HG02973 (cell line): ENCODE data around the gene UNC93B1.

ENCODE experiments used
- ATAC-seq: cut with Tn5 transposase; IDR thresholded peaks from one replicate; pipeline ENCODE4 v1.9.1; 2021; ENCODE audit warnings: moderate library complexity; ENCODE audit not compliant: unreplicated experiment

UNC93B1 gene

DNA sequence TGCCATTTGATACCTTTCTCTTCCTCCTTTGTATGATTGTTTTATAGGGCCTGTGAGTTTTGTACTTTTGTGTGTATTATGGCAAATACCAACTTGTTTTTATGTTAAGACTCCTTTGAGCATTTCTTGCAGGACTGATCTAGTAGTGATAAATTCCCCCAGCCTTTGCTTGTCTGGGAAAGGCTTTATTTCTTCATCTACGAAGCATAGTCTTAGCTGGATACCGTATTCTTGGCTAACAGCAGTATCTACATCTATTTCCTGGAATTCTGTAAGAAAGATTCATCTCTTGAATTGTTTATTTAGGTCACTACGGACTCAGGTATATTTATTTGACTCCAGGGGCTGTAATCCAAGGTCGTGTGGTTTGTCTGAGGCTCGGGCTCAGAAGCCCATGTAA is 20.6 kb upstream of the UNC93B1 start:
- no peak for ATAC-seq

DNA sequence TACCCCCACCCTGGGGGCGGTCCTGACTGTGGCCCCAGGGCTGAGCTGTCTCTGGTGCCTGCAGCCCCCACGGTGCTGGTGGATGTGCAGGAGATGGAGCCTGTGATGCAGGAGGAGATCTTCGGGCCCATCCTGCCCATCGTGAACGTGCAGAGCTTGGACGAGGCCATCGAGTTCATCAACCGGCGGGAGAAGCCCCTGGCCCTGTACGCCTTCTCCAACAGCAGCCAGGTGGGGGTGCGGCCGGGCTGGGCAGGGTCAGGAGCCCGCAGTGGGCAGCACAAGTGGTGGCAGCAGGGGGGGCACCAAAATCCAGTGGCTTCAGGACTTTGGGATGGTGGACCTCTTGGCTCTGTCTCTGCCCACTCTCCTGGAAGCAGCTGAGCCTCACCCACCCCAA is 18.6 kb upstream of the UNC93B1 start:
- ATAC-seq, result no peak

DNA sequence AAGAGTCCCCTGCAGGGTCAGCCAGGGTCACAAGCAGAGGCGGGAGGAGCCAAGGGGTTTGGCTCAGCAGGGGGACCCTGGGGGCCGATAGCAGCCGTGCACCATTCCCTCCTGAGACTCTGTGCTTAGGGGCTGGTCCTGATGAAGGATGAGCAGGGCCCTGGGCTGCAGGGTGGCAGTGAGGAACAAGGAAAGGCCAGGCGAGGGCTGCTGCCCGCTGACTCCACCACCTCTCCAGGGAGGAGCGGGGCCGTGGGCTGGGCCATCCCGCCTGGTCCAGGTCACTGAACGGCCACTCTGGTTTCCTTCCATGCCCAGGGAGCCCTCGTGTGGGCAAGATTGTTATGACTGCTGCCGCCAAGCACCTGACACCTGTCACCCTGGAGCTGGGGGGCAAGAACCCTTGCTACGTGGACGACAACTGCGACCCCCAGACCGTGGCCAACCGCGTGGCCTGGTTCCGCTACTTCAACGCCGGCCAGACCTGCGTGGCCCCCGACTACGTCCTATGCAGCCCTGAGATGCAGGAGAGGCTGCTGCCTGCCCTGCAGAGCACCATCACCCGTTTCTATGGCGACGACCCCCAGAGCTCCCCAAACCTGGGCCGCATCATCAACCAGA is 17.4 kb upstream of the UNC93B1 start:
- ATAC-seq, result no peak

DNA sequence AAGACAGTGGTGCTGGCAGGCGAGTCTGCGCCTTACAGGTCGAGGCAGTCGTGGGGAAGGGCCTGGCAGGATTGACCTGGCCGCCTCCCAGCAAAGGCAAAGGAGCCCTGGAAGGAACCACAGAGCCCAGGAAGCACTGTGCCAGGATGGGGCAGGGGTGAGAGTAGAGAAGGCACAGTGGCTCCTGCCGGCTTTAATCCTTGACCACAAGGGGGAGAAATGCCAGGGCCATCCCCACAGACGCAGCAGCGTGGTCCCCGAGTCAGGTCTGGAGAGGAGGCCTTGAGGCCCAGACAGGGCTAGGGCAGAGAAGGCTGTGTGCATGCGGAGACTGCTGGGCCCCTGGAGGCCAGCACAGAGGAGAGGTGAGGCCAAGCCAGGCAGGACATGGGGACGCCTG is 16.7 kb upstream of the UNC93B1 start:
- no peak for ATAC-seq

DNA sequence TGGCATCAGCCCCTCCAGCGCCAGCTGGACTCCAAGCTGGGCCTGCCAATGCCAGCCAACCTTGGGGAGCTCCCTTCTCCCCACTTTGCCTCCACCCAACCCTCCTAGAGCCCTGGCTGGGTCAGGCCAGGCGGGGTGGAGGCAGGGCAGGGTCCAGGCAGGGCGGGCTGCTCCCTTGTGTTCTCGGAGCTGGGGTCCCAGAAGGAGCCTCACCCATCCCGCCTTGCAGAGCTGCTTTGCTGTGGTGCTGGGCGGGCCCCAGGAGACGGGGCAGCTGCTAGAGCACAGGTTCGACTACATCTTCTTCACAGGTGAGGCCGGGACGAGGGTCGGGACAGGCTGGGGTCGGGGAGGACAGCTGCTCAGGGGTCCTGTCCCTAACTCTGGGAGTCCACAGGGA is 15.6 kb upstream of the UNC93B1 start:
- no peak for ATAC-seq

DNA sequence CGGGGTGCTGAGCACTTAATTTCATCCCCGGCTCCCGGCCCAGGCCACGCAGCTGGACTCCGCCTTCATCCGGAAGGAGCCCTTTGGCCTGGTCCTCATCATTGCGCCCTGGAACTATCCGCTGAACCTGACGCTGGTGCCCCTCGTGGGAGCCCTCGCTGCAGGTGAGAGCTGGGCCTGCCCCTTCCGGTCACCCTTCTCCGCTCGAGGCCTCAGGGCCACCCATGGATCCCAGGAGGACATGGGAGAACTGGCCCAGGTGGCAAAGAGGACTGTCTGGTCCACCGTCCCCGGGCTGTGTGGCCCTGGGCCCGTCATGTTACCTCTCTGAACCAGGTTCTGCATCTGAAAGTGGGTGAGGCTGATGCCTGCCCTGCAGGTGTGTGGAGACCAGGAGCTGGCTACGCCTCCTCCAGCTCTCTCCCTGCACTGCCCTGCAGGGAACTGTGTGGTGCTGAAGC is 14.9 kb upstream of the UNC93B1 start:
- ATAC-seq, result no peak

DNA sequence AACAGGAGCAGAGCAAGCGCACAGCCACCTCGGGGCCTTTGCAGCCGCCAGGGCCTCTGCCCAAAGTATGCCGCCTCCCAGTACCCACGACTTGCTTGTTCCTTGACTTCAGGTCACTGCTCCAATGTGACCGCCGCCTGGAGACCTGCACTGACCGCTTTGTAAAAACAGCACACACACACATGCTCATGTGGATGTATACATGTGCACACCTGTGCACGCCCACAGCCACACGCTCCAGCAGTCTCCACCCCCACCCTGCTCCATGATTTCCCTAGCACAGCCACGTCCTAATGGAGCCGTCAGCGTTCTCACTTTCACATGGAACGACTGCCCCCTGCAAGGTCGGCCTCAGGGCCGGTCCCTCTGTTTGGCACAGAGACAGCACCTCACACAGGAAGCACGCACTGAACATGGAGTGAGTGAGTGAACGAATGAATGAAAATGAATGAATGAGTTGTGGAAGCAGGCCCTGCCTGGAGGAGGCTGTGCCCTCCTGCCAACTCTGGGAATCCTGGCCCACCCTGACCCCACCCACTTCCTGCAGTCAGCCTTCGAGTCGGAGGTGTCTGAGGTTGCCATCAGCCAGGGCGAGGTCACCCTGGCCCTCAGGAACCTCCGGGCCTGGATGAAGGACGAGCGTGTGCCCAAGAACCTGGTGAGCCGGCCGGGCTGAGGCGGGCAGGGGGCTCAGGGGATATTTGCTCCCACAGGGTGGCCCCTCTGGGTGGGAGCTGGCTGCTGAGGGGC is 14.3 kb upstream of the UNC93B1 start:
- no peak for ATAC-seq

DNA sequence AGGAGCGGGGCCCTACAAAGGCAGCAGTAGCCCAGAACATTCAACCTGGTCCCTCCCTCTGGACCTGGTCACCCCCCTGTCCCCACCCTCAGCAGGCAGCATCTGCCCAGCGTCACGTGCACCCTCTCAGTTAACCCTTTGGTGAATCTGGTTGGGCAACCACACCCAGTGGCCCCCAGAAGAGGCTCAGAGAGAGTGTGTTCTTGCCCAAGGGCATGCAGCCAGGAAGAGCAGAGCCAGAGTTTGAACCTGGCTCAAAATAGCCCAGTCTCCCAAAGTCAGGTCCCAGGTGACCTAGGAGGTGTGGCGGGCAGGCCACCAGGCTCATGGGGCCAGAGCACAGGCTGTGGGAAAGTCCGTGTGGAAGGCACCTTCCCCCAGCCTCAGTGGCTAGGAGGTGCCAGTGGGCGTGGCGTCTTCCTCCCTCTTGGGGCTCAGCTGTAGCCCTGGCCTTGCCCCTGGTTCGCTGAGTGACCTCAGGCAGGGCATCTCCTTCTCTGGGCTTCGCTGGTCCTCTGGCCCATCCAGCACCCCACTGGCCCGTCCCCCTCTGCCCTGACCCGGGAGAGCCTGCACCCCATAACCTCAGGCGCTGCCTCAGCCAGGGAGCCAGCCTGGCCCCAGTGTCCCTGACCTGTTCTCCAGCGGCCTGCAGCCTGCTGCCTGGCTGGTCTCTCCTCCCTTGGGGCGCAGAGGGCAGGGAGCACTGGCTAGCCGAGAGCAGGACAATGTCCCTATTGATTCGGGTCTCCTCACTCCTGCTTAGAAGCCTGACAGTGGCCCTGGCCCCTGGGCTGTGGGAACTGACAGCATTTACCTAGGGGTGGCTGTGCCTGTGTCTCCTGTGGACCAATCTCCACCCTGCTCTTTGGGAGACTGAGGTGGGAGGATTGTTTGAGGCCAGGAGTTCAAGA is 13.3 kb upstream of the UNC93B1 start:
- ATAC-seq, result no peak

DNA sequence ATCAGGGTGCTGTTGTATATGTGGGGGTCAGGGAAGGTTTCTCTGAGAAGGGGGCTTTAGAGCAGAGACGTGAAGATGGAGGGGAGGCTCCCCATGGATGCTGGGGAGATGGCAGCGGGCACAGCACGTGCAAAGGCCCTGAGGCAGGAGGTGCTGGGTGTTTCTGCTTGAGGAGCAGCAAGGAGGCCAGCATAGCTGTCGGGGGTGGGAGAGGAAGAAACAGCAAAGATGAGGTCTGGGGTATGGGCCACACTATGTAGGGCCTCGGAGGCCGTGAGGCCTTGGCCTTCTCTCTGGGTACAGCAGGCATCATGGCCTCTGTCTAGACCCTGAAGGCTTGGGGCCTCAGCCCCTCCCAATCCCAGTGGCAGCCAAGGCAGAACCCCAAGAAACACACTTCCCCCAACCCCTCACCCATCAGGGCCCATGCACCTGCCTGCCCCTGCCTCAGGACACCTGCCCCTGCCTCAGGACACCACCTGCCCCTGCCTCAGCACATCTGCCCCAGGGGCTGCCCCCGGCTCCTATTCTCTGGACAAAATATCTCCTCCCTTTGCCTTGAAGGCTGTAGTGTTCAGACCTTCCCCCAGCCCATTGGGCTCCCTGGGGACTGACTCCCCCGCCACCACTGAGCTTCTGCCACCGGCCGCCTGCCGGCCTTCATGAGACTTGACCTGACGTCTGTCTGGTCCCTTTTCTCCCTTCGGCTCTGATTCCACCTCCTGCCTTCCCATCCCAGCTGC is 12.4 kb upstream of the UNC93B1 start:
- ATAC-seq, result no peak

DNA sequence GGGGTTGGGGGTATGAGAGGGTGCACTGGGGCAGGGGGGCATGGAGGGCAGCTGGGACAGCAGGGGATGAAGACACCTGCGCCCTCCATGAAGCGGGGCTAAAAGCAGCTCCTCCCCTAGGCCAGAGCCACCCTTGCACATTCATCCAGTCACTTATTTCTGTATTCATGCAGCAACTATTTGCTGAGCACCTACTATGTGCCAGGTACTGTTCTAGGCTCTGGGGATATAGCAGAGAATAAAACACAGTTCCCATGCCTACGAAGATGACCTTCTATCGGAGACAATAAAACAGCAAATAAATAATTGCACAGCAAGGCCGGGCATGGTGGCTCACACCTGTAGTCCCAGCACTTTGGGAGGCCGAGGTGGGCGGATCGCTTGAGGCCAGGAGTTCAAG is 11.6 kb upstream of the UNC93B1 start:
- no peak for ATAC-seq

DNA sequence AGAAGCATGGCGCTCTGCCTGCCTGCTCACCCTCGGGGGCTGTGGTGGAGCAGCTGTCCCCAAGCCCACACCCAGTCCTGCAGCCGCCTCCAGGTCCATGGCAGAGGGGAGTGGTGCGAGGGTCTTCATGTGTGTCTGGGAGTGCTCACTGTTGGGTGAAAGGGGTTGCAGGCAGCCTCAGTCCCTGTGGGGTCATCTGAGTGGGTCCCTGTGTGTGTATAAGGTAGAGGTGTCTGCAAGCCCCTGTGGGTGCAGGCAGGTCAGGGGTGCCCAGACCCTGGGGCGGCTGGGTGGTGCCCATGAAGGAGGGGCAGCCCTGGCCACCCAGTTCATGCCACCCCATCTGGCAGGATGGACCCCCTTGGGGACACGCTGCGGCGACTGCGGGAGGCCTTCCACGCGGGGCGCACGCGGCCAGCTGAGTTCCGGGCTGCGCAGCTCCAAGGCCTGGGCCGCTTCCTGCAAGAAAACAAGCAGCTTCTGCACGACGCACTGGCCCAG is 11.1 kb upstream of the UNC93B1 start:
- ATAC-seq, result no peak

DNA sequence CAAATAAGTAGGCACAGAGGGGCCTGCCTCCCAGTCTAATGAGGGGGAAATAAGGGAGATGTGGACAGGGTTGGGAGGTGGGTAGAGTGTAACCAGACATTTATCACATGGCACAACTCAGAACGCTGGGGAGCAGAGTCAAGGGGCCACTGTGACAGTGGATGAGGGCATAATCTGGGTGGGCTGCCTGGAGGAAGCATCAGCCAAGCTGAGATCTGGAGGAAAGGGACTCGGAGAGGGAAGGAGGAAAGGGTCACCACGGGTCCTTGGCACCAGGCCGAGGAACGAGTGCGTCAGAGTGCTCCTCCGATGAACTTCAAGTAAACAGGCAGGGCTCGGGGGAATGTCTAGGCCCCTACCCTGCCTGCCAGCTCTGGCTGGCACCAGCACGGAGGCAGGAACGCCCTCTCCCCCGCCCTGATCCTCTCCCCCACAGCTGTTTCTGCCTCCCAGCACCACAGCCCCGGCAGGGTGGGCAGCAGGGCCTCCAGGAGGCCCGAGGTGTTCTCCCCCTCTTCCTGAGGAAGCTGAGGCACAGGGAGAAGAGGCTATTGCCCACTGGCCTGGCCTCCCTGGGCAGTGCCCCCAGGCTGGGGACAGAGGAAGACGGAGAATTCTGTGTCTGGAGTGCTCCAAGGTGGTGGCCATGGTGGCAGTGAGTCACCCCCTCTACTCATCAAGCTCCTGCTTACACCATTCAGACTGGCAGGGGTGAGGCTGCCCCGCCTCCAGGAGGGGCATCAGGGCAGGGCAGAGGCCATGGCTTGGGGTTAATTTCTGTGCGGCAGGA is 10.5 kb upstream of the UNC93B1 start:
- ATAC-seq, result no peak

DNA sequence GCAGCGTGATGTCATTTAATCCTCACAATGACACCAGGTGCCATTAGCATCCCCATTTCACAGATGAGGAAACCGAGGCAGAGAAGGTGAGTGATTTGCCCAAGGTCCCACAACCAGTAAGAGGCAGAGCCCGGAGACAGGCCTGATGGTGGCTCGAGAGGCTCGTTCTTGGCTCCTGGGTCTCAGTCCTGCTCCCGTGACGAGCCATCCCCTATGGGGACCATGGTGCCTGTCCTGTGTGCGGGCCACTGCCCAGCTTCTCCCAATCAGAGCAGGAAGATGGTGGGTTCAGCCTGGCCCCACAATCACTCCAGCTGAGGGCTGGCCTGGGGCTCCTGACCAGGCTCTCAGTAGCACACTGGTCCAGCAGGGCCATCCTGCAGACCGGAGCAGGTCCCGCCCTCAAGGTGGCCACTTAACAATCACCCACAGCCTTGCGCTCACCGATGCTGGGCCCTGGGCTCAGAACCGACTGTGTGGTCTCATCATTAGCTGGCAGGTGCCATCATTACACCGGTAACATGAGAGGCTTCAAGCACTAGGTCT is 9.8 kb upstream of the UNC93B1 start:
- no peak for ATAC-seq

DNA sequence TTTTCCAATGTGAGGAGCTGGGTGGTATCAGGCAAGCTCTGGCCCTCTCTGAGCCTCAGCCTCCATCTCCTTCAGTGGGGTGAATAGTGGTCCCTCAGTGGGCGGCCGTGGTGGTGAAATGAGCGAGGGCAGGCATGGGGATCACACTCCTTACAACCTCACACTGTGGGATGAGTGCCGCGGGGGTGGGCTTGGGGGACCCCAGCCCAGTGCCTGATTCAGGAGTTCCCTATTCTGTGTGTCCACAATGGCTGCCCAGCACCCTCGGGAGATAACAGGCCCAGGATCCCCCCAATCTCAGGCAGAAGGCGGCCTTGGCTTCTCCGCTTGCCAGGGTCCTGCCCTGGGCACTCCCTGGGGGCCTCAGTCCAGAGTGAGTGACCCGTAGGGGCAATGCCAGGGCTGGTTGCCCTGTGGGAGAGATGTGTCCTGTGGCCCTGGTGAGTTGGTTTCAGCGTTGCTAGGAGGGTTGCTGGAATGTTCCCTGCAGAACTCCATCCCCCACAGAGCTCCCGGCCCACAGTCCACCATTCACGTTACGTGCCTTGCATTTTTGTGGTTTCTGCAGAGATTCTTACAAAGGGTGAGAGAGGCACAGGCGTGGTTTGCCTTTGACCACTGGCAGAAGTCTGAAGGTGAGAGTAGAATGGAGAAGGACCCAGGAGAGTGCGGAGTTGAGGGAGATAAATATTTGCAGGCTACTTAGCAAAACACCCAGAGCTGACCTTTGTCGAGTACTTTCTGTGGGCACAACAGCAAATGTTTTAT is 9.1 kb upstream of the UNC93B1 start:
- no peak for ATAC-seq

DNA sequence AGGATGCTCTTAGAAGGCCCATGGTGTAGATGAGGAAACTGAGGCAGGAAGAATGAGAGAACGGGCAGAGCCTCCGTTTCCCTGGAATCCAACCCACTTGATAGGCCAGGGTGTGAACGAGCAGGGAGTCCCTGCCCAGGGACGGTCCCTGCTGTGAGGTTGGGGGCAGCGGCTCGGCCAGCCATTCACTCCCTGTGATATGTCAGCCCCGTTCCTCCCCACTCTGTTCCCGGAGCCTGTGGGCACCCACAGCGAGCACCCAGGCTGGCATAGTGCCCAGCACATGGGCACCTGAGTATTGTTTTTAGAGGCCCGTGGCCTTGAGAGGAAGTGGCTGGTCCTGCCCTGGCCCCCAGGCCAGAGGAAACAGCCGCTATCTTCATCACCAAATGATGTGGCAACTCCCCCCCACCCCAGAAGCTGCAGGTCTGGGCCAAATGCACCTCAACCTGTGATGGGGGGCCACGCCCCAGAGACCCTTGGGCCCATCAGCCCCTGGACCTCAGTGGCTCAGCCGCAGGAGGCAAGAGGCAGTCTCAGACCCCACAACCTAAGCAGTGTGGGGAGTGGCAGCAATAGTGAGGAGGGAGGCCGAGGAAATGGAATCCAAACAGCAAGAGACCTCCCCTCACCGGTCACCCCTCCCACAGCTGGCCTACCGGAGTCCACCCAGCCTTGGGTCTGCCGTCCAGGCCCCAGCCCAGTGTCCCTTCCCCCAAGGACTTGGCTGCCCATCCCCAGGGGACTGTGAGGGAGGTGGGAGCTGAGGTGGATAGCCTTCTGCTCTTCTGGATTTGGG is 8.3 kb upstream of the UNC93B1 start:
- ATAC-seq, result no peak

DNA sequence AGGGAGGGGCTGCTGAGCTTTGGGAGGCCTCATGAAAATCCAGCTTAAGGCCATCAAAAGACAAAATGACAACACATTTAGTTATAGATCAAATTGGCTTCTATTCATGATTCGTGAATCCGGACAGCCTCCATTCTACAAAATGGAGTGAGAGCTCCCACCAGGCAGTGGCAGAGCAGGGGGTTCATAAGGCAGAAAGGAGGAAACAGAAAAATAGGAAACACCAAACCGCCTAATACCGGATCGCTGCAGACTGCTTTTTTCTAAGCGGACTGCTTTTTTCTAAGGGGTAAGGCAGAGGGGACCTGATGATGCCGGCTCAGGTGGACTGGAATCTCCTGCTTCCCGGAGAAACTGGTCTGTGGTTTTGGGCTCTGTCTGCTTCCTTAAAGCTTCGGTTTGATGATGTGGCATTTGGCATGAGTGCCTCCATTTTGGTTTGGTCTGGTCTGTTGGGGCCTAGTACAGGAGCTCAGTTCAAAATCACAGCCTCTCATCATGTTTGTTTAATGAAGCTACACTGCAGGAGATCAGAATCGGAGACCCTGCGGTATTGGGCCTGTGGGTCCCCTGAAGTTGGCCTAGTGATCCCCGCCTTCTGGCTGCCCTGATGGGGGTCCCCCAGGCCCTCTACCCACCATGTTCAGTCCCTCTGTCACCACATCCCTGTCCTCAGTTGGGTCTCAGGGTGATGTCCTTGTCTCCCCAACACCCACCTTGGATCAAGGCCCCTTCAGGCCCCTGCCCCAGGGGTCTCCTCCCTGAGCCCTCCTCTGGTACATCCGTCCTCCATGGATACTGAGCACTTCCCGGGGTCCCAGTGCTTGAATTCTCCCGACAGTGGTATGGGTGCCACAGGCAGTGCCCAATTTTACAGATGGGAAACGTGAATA is 7.4 kb upstream of the UNC93B1 start:
- no peak for ATAC-seq
